ENCODE data around the gene CRB3. TPM values are rescaled to one million over a fixed set of nuclear protein-coding genes. Genes with fewer than 3 reads are reported as not detected.

CRB3 gene
- total and polyA plus RNA-seq, 2 donors (not counting 1 experiment from before 2014, with no cell fraction given), result 0.17 TPM; not detected in 1

- DNase-seq (ENCODE audit: low read depth in 2 of 2), result no peak
- H4K20me1 ChIP-seq (ENCODE audit: control insufficient read depth, extremely low read depth, insufficient read depth, low read length), result no peaks in the 10 kb centered on the region
- H3K36me3 ChIP-seq (ENCODE audit: control insufficient read depth, insufficient read depth, low read length), result no peaks in the 10 kb centered on the region
- no peaks in the 10 kb centered on the region for H3K4me1 ChIP-seq (ENCODE audit: control insufficient read depth, extremely low read depth, insufficient read depth, low read length)
- no peak overlapping the region for H3K27ac ChIP-seq (ENCODE audit: insufficient read depth, low read length)
- H3K9ac ChIP-seq (ENCODE audit: insufficient read depth, low read length), result no peak overlapping the region
- H3K4me3 ChIP-seq (replicated peaks in 1 of 4; ENCODE audit: control extremely low read depth in 1 of 4, insufficient read depth in 1 of 4, low read depth in 3 of 4, low read length in 4 of 4), result no peak overlapping the region
- H3K9me3 ChIP-seq (ENCODE audit: control insufficient read depth, insufficient read depth, low read depth, low read length), result no peaks in the 10 kb centered on the region
- no peak overlapping the region for H2AFZ ChIP-seq (ENCODE audit: low read length)
- no peak for TF ChIP-seq EZH2 (IDR thresholded peaks at IDR 0.05; ENCODE audit: low read length, missing control alignments)
- TF ChIP-seq CTCF (conservative IDR thresholded peaks at IDR 0.05 in 1 of 2, IDR thresholded peaks at IDR 0.05 in 1 of 2; ENCODE audit: low read depth in 1 of 2, low read length in 2 of 2), result no peak
- peaks cover 3% of the 10 kb centered on the region for H3K27me3 ChIP-seq (ENCODE audit: control insufficient read depth, insufficient read depth, low read length)
- no peak overlapping the region for H3K4me2 ChIP-seq (ENCODE audit: extremely low read depth, insufficient read depth, low read length)
- no peaks in the 10 kb centered on the region for H3K79me2 ChIP-seq (ENCODE audit: control insufficient read depth, insufficient read depth, low read length)
Measured at GRCh38 chr19:6470173-6470572, 6.1 kb downstream of the CRB3 start.

- H3K4me2 ChIP-seq (ENCODE audit: extremely low read depth, insufficient read depth, low read length), result no peak overlapping the region
- H3K36me3 ChIP-seq (ENCODE audit: control insufficient read depth, insufficient read depth, low read length), result no peaks in the 10 kb centered on the region
- H3K27me3 ChIP-seq (ENCODE audit: control insufficient read depth, insufficient read depth, low read length), result no peaks in the 10 kb centered on the region
- no peak overlapping the region for H3K27ac ChIP-seq (ENCODE audit: insufficient read depth, low read length)
- H2AFZ ChIP-seq (ENCODE audit: low read length), result no peak overlapping the region
- H4K20me1 ChIP-seq (ENCODE audit: control insufficient read depth, extremely low read depth, insufficient read depth, low read length), result no peaks in the 10 kb centered on the region
- no peaks in the 10 kb centered on the region for H3K4me1 ChIP-seq (ENCODE audit: control insufficient read depth, extremely low read depth, insufficient read depth, low read length)
- DNase-seq (ENCODE audit: low read depth in 2 of 2), result no peak
- TF ChIP-seq EZH2 (IDR thresholded peaks at IDR 0.05; ENCODE audit: low read length, missing control alignments), result no peak
- H3K4me3 ChIP-seq (replicated peaks in 1 of 4; ENCODE audit: control extremely low read depth in 1 of 4, insufficient read depth in 1 of 4, low read depth in 3 of 4, low read length in 4 of 4), result no peak overlapping the region
- H3K9ac ChIP-seq (ENCODE audit: insufficient read depth, low read length), result no peak overlapping the region
- no peaks in the 10 kb centered on the region for H3K79me2 ChIP-seq (ENCODE audit: control insufficient read depth, insufficient read depth, low read length)
- H3K9me3 ChIP-seq (ENCODE audit: control insufficient read depth, insufficient read depth, low read depth, low read length), result no peaks in the 10 kb centered on the region
Measured at GRCh38 chr19:6471076-6471475, 7.0 kb downstream of the CRB3 start.

- Histone ChIP-seq H3K4me1 (ENCODE audit: control insufficient read depth, extremely low read depth, insufficient read depth, low read length) (no peaks in the 10 kb centered on the region), H3K27ac (ENCODE audit: insufficient read depth, low read length) (no peak overlapping the region), H4K20me1 (ENCODE audit: control insufficient read depth, extremely low read depth, insufficient read depth, low read length) (no peaks in the 10 kb centered on the region), H3K9me3 (ENCODE audit: control insufficient read depth, insufficient read depth, low read depth, low read length) (no peaks in the 10 kb centered on the region), H3K4me3 (replicated peaks in 1 of 4; ENCODE audit: control extremely low read depth in 1 of 4, insufficient read depth in 1 of 4, low read depth in 3 of 4, low read length in 4 of 4) (no peak overlapping the region), H3K27me3 (ENCODE audit: control insufficient read depth, insufficient read depth, low read length) (no peaks in the 10 kb centered on the region), H3K4me2 (ENCODE audit: extremely low read depth, insufficient read depth, low read length) (no peak overlapping the region), H2AFZ (ENCODE audit: low read length) (no peak overlapping the region), H3K79me2 (ENCODE audit: control insufficient read depth, insufficient read depth, low read length) (no peaks in the 10 kb centered on the region), H3K9ac (ENCODE audit: insufficient read depth, low read length) (no peak overlapping the region), H3K36me3 (ENCODE audit: control insufficient read depth, insufficient read depth, low read length) (no peaks in the 10 kb centered on the region)
- no peak for DNase-seq (ENCODE audit: low read depth in 2 of 2)
- TF ChIP-seq CTCF (conservative IDR thresholded peaks at IDR 0.05 in 1 of 2, IDR thresholded peaks at IDR 0.05 in 1 of 2; ENCODE audit: low read depth in 1 of 2, low read length in 2 of 2) (no peak), EZH2 (IDR thresholded peaks at IDR 0.05; ENCODE audit: low read length, missing control alignments) (no peak)
Measured at GRCh38 chr19:6472713-6473112, 8.6 kb downstream of the CRB3 start.
